ENCODE results near the gene ALCAM.

- TF ChIP-seq ZNF274 (IDR thresholded peaks at IDR 0.05; ENCODE audit: low read depth, low read length) (no peak), YY1 (IDR thresholded peaks at IDR 0.05; ENCODE audit: insufficient read depth, insufficient read length) (no peak), SUZ12 (IDR thresholded peaks at IDR 0.05; ENCODE audit: extremely low read depth, insufficient read depth, insufficient read length) (no peak)
Measured at GRCh38 chr3:105505170-105505569, 138.5 kb downstream of the ALCAM start.

Measured in NT2/D1 (cell line).